Cardiac septum (tissue), 1 donor: ENCODE results near the gene SPAG17. TPM values are rescaled to one million over a fixed set of nuclear protein-coding genes. Genes with fewer than 3 reads are reported as not detected.

ENCODE experiments used
- DNase-seq: peaks from one replicate; pipeline ENCODE4 v3.0.0-alpha.2; 2020; ENCODE audit warnings: low spot score
- intact Hi-C: fragments of 100-400 bp; cut with DNase I; formaldehyde crosslinking; loops from one replicate; pipeline ENCODE4 v1.14.0; 2022
- total RNA-seq: library from RNA; stranded (reverse); fragmentation: NEBNext Ultra II Directional; extraction: Animal tissue kit (Norgen Biotek cat#: 25700); gene quantifications from one replicate; pipeline ENCODE4 v1.2.1, GENCODE V29; 2021
- donor health status: DM: no; HTN: no; CAD: no.

The SPAG17 gene
- total RNA-seq, 1 donor from 2014 or later, result not detected

DNA sequence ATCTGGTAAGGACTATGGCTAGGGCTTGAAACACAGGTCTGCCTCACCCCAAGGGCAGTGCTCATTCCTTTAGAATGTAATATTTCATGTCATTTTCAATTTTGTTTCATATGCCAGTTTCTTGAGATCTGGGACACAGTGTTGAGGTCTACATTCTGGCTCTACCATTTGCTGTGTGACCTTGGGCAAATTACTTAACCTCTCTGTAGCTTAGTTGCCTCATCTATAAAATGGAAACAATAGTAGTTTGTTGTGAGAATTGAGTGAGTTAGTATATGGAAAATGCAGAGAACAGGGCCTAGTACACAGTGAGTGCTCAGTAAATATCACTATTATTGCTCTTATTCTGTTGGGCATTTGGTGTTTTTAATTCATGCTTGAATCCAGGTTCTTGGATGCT lies 171.1 kb downstream of the SPAG17 start:
- intact Hi-C loops, result no loop called here
- DNase-seq, result no peak

DNA sequence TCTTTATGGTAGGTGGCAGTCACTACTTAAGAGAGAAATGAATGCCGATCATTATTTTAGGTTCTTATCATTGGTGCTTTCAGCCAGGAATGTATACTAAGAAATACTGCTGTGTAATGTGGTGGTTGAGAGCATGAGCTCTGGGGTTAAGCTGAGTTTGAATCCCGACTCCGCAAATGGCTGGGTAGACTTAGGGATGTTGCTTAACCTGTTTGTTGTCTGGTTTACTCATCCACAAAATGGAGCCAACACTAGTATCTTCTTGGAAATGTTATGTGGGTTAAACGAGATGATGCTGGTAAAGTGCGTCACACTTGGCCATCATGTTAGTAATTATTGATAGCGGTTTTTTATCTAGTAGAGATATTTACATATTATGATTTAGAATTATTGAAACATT lies 171.7 kb downstream of the SPAG17 start:
- no peak for DNase-seq
- intact Hi-C loops, result no loop called here

DNA sequence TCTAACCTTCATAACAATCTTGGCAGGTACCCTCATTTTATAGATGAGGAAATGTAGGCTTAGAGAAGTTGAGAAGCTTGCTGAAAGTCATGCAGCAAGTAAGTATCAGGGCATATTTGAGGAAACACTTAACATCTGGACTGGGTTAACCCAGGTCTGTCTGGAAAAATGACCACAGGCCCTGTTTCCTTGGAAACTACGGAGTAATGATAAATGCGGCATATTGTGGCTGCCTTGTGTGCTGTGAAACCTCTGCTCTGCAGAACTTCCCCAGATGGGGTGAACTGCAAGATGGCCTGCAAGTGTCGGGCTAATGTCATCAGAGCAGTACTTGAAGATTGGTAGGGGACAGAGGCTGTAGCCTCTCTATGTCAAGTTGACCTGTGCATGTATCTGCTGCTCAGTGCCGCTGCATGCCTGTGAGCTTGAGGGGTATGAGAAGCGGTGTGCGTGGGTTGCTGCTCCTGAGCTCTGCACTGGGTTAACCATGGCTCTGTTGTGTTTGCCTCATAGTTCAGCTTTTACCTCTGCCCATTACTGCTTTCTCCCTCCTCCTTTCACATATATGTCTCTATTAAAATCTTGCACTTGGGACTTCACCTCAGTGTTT lies 172.4 kb downstream of the SPAG17 start:
- intact Hi-C loops, result no loop called here

DNA sequence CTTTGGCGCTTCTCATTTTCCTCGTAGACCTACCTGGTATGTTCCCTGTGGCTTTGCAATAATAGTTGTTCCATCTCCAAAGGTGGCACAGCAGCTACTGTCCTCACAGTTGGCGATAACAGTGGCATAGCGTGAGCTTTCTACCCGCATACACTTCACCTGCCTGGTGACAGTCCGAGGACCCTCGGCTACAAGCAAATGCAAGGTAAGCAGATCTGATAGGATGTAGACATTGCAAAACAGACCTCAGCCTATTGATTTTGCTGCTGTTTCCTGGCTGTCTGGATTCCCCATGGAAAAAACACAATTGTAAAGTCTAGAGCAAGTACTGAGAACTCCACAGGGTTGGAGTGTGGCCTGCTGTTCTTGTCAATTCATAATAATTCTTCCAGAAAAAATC lies 177.0 kb downstream of the SPAG17 start:
- no peak for DNase-seq
- intact Hi-C loops, result no loop called here

More for the DNA sequence above, 172.4 kb downstream of the SPAG17 start:
- no peak for DNase-seq

DNA sequence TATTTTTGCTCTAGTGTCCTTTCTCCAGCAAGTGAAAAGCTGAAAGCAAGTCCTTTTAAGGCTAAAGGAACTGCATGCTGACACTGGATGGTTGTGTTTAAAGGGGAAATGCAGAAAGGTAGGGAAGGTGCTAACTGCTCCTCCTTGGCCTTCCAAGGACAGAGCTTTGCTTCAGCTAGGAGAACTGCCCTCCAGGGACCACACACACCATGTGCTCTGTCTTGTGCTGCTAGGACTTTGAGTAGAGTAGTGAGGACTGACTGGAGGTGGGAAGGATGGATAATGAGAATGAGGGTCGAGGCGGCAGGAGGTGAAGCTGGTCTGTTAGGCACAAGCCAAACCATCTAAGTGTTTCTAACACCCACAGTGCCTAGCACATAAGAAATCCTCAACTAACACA lies 177.6 kb downstream of the SPAG17 start:
- no peak for DNase-seq
- intact Hi-C loops, result no loop called here

DNA sequence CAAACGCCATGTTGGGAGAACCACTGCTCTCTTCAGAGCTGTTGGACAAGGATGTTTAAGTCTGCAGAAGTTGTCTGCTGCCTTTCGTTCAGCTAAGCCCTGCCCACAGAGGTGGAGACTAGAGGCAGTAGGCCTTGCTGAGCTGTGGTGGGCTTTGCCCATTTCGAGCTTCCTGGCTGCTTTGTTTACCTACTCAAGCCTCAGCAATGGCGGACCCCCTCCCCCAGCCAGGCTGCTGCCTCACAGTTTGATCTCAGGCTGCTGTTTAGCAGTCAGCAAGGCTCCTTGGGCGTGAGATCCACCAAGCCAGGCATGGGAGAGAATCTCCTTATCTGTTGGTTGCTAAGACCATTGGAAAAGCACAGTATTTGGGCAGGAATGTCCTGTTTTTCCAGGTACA lies 180.7 kb downstream of the SPAG17 start:
- no peak for DNase-seq
- intact Hi-C loops, result no loop called here

DNA sequence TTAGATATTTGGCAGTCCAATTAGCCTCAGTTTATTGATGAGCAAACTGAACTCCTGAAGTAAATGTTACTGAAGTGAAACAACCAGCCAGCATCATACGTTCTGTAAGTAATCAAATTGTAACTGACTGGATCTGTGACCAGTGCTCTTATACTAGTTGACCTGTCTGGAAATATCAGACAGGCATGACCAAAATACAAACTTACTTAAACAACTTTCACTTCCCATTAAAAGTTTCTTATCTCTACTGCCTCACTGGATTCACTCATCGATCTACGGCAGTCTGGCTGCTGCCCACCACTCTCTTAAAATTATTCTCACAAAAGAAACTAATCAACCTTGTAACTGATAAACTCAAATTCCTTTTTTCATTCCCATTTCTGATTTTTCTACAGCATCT lies 199.1 kb downstream of the SPAG17 start:
- no peak for DNase-seq
- intact Hi-C loops, result no loop called here

DNA sequence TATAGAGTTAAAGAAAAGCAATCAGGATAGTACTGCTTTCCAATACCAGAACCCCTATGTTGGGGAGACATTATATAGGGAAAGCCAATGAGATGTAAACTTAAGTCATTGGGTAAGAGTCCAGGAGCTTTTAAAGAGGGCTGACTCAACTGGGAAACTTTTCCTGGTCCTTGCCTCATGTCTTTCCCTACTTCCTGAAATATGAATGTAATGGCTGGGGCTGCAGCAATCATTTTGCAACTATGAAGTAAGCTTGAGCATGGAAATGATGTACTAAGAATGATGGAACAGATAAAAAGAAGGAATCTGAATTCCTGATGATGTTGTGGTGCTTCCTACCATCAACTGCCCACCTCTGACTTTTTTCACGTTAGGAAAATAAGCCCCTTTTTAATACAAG lies 199.8 kb downstream of the SPAG17 start:
- DNase-seq, result no peak
- intact Hi-C loops, result no loop called here

DNA sequence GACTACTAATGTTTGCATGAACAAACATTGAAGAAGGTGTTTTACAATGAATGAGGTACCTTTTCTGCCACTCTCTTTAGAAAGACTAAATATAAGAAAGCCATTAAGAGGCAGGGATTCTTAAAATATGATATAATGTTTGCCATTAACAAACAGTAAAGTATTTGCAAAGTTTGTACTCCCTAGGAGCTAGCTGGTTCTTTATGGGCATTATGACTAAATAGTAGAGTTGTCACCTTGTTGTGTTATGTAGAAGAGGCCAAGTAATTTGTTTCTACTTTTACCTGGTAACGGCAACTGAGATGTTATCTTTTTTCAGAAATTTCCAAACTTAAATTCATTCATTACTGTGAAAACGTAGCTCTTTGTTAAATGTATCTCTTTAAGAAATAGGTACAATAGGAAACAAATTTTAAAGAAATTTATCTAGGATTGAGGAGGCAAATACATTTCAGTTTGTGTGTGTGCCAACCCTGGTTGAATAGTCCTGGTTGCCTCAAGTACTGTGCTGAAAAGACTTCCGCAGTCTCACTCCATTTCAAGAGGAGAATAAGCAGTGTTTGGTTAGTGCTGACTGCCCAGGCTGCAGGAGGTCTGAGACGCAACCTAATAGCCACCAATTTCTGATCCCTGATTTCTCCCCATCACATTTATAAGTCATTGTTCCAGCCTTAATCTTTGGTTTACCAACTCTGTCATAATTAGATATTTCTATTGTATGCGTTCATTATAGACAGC lies 203.4 kb downstream of the SPAG17 start:
- intact Hi-C loops, result no loop called here

DNA sequence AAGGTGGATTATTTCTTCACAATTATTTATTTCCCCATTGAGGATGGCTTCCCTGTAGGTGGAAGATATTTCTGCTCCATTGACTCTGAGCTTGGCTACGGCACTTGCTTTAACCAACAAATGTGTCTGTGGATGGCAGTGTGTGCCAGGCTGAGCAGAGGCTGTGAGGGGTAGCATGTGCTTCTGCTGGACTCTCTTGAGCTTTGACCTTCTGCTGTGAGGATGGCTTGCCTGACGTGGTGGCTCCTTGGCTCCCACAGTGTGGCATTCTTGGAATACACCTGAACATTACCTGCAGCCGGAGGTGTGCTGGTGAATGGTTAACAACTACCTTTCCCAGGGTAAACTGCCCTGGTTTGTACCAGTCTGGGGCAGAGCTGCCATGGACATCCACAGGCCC lies 208.6 kb downstream of the SPAG17 start:
- no peak for DNase-seq
- intact Hi-C loops, result no loop called here

More for the DNA sequence above, 203.4 kb downstream of the SPAG17 start:
- DNase-seq, result no peak

DNA sequence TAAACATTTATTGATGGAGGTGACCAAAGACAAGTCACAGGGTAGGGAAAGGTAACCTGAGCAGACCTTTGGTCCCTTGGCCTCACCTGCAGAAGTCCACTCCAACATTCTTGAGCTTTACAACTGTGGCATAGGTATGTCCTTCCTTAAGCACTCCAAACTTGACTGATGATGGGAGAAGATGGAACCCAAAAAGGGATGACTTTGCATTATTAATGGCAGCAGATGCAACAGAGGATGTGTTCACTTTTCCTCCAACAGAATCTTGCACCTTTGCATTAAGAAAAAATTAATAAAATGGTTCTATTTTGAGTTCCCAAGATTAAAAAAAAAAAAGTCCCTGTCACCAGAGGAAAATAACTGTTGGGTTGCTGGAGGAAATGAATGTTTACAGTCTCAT lies 213.3 kb downstream of the SPAG17 start:
- intact Hi-C loops, result no loop called here
- no peak for DNase-seq

DNA sequence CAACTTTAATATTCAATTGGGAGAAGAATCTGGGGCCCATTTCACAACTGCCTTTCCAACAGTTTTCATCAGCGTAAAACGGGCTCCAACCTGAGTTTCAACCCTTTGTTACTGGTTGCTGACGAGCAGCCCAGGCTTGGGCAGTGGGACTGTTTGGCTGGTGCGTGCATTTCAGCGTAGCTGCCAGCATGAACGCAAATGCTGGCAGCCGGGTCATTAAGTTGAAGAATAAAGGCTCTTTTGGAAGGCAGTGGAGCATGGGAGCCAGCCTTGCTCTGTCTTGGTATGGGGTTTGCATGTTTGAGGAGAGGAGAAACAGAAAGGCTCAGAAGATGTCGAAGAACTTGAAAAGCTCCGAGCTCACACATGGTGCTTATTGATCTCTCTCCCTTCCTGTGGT lies 214.8 kb downstream of the SPAG17 start:
- no peak for DNase-seq
- intact Hi-C loops, result no loop called here

DNA sequence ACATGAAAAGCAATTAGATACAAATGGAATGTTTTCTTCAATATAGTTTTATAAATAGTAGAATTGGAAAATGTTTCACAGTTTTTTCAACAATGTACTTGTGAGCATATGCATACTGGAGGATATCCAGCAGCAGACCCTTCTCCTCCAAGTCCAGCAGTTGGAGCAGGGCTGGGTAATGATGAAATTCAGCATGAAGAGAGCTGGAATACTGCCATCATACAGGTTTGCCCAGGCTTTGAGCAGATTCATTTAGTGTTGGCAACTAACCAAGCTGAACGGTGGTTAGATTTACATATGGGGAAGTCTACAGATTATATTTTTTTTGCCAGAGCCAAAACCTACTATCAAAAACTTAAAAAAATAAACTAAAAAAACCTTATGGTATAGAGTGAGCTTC lies 217.1 kb downstream of the SPAG17 start:
- no peak for DNase-seq
- intact Hi-C loops, result no loop called here

DNA sequence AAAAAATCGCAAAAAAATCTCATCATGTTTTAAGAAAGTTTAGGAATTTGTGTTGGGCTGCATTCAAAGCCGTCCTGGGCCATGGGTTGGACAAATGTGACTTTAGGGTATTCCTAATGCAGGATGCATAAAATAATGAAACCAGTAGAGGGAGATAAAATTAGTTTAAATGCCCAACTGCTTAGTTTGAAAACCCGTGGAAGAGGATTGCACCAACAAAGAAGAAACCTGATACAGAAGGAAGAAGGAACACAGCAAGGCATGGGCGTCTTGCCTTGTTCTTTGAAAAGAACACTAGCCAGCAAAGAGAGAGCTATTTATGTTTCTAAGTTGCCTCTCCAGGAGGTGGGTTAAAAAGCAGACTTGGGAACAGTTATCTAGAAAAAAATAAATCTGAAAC lies 217.6 kb downstream of the SPAG17 start:
- no peak for DNase-seq

DNA sequence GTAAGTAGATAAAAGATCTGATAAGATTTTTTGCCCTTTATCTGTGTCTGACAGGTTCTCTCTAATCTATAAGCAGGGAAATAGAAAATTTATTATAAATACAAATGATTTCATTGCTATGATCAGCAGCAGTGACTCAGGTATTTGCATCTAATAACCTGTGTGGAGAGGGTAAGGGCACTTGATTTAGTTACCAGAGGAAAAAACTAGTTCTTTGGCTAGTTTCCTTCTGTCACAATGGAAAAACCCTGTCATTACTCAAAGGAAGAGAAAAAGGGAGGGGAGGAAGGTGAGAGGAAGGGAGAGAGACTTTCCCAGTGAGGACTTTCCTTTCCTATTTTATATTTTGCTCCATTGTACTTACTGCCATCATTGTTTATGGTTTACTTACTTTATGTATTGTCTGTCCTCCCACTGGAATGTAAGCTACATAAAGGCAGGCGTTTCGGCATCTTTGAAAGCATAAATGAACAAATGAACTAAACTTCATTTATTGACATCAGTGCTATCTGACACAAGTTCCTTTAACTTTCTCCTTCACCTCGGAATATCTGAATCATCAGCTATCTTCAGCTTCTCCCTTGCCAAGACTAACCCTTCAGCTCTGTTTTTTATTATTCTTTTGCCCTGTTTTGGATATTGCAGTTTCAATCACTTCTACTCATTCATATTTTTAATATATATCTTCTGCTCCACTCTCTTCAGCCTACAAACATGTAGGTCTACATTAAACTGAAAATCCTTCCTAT lies 220.6 kb downstream of the SPAG17 start:
- intact Hi-C loops, result no loop called here
- no peak for DNase-seq

More for the DNA sequence above, 217.6 kb downstream of the SPAG17 start:
- intact Hi-C loops, result no loop called here

DNA sequence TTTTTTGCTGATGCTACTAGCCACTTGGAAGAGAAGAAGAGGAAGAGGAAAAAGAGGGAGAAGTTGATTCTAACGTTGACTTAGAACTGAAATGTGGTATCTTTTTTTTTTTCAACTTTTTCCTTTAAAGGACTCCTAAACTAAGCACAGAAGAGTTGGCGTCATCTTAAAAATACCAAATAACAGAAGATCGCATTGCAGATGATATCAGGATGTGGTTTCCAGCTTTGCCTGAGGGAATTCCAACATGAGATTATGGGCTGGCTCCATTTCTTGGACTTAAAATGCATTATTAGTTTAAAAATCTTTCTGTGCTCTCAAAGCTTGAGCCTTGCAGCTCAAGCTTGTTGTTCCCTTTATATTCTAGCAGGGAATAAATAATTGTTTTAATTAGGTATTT lies 225.7 kb downstream of the SPAG17 start:
- intact Hi-C loops, result no loop called here
- no peak for DNase-seq

DNA sequence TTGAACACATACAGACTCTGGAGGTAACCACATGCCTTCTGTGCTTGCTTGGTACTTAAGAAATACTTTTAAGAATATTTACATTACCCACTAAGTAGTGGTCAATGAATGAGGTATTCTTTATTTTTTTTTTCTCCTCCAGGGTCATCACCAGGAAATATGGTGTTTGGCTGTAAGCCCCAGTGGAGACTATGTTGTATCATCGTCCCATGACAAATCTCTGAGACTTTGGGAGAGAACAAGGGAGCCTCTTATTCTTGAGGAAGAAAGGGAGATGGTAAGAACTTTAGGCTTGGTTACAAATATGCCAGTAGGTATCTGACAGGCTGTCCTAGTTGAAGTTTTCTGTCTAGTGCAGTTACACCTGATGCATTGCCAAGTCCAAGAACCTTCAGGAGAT lies 232.6 kb downstream of the SPAG17 start:
- intact Hi-C loops, result no loop called here
- no peak for DNase-seq

DNA sequence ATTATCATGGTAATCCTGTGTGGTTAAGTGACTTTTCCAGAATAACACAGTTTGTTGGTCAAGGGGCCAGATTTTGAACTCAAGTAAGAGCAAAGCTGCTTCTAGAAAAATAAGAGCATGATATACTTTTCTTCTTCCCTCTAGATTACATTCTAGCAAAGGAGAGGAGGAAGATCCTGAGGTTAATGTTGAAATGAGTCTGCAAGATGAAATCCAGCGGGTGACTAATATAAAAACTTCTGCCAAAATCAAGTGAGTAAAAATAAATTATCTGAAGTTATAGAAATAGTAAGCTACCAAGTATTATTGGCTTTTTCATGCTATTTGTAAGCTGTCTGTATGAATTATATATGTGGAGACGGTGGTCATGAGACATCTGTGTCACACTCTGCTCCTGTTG lies 242.7 kb downstream of the SPAG17 start:
- no peak for DNase-seq
- intact Hi-C loops, result no loop called here

DNA sequence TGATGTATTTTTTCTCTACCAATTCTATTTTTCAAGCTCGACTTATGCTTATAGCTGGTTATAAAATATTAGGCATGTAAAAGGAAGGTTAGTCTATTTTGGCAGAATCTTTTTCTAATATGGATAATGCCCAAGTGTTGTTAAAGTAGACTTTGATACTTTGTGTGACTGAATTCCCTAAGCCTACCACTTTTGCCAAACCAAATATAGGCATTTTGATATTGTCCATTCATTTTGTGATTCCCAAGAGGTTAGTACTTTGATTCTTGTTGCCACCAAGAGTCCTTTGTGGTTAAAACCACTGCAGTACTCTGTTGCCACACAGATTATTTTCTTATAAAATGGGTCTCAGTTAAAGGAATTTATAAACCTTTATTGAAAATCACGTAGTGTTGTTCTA lies 251.3 kb downstream of the SPAG17 start:
- no peak for DNase-seq
- intact Hi-C loops, result no loop called here

DNA sequence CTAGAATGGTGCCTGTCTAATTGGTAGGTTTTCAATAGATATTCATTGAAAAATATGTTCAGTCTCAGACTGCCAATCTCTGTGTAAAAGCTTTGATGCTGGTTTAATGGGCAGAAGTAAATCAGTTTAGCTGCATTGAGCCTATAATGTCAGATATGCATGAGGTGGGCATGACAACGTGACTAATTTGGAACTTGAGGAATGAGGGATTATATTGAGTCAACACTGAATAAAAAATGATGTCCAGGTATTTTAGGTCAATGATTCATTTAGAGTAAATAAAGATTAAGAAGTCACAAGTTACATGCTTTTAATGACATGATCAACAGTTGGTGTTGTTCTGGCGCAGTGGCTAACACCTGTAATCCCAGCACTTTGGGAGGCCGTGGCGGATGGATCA lies 252.5 kb downstream of the SPAG17 start:
- intact Hi-C loops, result no loop called here
- no peak for DNase-seq

DNA sequence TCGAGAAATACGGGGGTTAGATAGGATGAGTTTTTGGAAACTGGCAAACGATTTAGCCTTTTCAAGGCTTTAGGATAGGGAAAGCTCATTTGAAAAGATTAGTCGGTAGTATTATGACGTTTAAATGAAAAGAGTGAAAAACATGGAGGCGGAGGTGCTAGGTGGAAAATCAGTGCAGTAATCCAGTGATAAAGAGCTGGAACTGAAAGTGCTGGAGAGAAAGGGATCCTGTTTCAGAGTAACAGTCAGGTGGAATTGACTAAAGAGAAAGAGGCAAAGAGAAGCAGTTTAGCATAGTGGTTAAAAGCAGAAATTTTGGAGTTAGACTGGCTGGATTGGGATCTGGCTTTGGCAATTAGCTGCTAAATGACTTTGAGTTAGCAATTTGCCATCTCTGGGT lies 254.5 kb downstream of the SPAG17 start:
- intact Hi-C loops, result no loop called here
- no peak for DNase-seq
